ENCODE measurements around the gene ORM1. TPM values are rescaled to one million over a fixed set of nuclear protein-coding genes. Genes with fewer than 3 reads are reported as not detected.

Gene ORM1
- total RNA-seq, 1 experiment from 2014 or later: 27.5 TPM

DNA sequence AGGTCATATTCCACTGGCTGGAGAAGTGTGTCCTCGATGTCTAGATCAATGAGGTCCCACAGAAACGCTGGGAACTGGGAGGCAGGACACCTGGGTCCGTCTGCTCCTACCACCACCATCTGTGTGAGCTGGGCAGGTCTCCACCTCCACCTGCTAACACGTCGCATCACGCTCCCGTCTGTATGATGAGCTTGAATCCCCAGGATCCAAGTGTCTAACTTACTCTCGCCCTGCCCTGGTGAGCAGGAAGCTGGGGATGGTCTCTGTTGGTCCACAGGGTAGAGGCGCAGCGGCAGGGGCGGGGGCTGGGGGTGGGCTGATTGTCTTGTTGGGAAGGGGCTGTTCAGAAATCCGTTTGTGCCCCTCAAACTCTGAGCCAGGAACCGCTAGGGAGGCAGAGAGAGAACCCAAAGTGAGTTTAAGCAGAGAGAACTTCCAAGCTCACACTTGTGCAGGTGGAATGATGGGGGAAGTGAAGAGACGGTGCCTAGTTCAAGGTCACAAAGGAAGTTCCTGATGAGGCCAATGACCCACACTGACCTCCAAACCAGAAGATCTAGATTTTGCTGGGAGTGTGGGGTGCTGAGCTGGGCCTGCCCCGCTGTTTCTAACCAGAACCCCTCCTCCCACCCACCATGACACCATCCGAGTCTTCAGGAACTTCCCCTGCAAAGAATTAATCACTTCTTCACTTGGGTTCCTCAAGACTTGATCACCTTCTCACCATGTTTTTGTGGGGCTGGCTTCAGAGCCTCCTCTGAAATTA lies 27.9 kb downstream of the ORM1 start:
- TF ChIP-seq, protein P1, sequence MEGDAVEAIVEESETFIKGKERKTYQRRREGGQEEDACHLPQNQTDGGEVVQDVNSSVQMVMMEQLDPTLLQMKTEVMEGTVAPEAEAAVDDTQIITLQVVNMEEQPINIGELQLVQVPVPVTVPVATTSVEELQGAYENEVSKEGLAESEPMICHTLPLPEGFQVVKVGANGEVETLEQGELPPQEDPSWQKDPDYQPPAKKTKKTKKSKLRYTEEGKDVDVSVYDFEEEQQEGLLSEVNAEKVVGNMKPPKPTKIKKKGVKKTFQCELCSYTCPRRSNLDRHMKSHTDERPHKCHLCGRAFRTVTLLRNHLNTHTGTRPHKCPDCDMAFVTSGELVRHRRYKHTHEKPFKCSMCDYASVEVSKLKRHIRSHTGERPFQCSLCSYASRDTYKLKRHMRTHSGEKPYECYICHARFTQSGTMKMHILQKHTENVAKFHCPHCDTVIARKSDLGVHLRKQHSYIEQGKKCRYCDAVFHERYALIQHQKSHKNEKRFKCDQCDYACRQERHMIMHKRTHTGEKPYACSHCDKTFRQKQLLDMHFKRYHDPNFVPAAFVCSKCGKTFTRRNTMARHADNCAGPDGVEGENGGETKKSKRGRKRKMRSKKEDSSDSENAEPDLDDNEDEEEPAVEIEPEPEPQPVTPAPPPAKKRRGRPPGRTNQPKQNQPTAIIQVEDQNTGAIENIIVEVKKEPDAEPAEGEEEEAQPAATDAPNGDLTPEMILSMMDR (IDR thresholded peaks at IDR 0.05; ENCODE audit: insufficient read depth in 1 of 2, low read depth in 1 of 2, low read length in 1 of 2, severe bottlenecking in 1 of 2, unreplicated experiment in 1 of 2): no peak
- peaks cover 2% of the 10 kb centered on the region; the same call in 1 of the 2 replicates for H3K36me3 ChIP-seq (ENCODE audit: control insufficient read depth, insufficient read depth, low read length)
- H3K27me3 Mint-ChIP-seq (ENCODE audit: insufficient read depth, unreplicated experiment): no peaks in the 10 kb centered on the region
- H3K4me3 Mint-ChIP-seq (ENCODE audit: unreplicated experiment): no peak overlapping the region
- intact Hi-C loops (cut with micrococcal nuclease; ENCODE audit: unreplicated experiment): no loop called here
- H3K27ac Mint-ChIP-seq (ENCODE audit: unreplicated experiment): no peak overlapping the region
- H3K27me3 ChIP-seq (replicated peaks; ENCODE audit: control insufficient read depth, insufficient read depth, low read length): no peaks in the 10 kb centered on the region
- ChIA-PET CTCF (interaction anchor here (0.7 kb wide), 1 partner anchor 719 kb away, joined by 3 read pairs; no protein-coding TSS in a partner anchor), POLR2A (no interaction called here)
- H3K9me3 Mint-ChIP-seq (ENCODE audit: unreplicated experiment): no peaks in the 10 kb centered on the region
- no peak for DNase-seq
- H3K4me3 ChIP-seq (ENCODE audit: low read depth, low read length): no peak overlapping the region
- H3K4me1 ChIP-seq: peaks cover 17% of the 10 kb centered on the region
- no peaks in the 10 kb centered on the region for H3K9me3 ChIP-seq
- H3K36me3 Mint-ChIP-seq (ENCODE audit: insufficient read depth, unreplicated experiment): peaks cover 38% of the 10 kb centered on the region
- no TSS peak for BruUV-seq (replicated peaks)
- peaks cover 15% of the 10 kb centered on the region for H3K4me1 Mint-ChIP-seq (ENCODE audit: low read depth, unreplicated experiment)

DNA sequence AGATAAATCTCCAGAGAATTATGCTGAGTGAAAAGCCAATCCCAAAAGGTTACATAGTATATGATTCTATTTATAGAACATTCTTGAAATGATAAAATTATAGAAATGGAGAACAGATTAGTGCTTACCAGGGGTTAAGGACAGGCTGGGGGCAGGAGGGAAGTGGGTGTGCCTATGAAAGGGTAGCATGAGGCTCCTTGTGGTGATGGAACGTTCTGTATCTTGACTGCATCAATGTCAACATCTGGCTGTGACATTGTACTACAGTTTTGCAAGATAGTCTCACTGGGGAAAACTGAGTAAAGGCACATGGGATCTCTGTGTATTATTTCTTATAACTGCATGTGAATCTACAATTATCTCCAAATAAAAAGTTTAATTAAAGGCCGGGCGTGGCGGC lies 29.0 kb downstream of the ORM1 start:
- Mint-ChIP-seq H3K27ac (ENCODE audit: unreplicated experiment) (no peak overlapping the region), H3K4me1 (ENCODE audit: low read depth, unreplicated experiment) (peaks cover 15% of the 10 kb centered on the region), H3K9me3 (ENCODE audit: unreplicated experiment) (no peaks in the 10 kb centered on the region), H3K27me3 (ENCODE audit: insufficient read depth, unreplicated experiment) (no peaks in the 10 kb centered on the region), H3K36me3 (ENCODE audit: insufficient read depth, unreplicated experiment) (peaks cover 33% of the 10 kb centered on the region), H3K4me3 (ENCODE audit: unreplicated experiment) (no peak overlapping the region)
- Histone ChIP-seq H3K4me1 (peaks cover 17% of the 10 kb centered on the region), H3K4me3 (ENCODE audit: low read depth, low read length) (no peak overlapping the region), H3K36me3 (ENCODE audit: control insufficient read depth, insufficient read depth, low read length) (peaks cover 2% of the 10 kb centered on the region; the same call in 1 of the 2 replicates), H3K9me3 (no peaks in the 10 kb centered on the region), H3K27me3 (replicated peaks; ENCODE audit: control insufficient read depth, insufficient read depth, low read length) (no peaks in the 10 kb centered on the region)
- ChIA-PET CTCF (interaction anchor here (0.5 kb wide), 1 partner anchor 21 kb away, joined by 4 read pairs; no protein-coding TSS in a partner anchor), POLR2A (no interaction called here)
- no peak for DNase-seq
- no TSS peak for BruUV-seq (replicated peaks)
- intact Hi-C loops (cut with micrococcal nuclease; ENCODE audit: unreplicated experiment): no loop called here
- TF ChIP-seq, protein P1 (IDR thresholded peaks at IDR 0.05; ENCODE audit: insufficient read depth in 1 of 2, low read depth in 1 of 2, low read length in 1 of 2, severe bottlenecking in 1 of 2, unreplicated experiment in 1 of 2): no peak

- DNase-seq: no peak
- Mint-ChIP-seq H3K27ac (ENCODE audit: unreplicated experiment) (no peak overlapping the region), H3K36me3 (ENCODE audit: insufficient read depth, unreplicated experiment) (peaks cover 23% of the 10 kb centered on the region), H3K9me3 (ENCODE audit: unreplicated experiment) (no peaks in the 10 kb centered on the region), H3K4me3 (ENCODE audit: unreplicated experiment) (no peak overlapping the region), H3K27me3 (ENCODE audit: insufficient read depth, unreplicated experiment) (no peaks in the 10 kb centered on the region), H3K4me1 (ENCODE audit: low read depth, unreplicated experiment) (no peaks in the 10 kb centered on the region)
- H3K4me1 ChIP-seq: no peaks in the 10 kb centered on the region
- no TSS peak for BruUV-seq (replicated peaks)
- no peaks in the 10 kb centered on the region for H3K36me3 ChIP-seq (ENCODE audit: control insufficient read depth, insufficient read depth, low read length)
- ChIA-PET CTCF (no interaction called here), POLR2A (no interaction called here)
- no peak overlapping the region for H3K4me3 ChIP-seq (ENCODE audit: low read depth, low read length)
- intact Hi-C loops (cut with micrococcal nuclease; ENCODE audit: unreplicated experiment): no loop called here
- TF ChIP-seq, protein P1 (IDR thresholded peaks at IDR 0.05; ENCODE audit: insufficient read depth in 1 of 2, low read depth in 1 of 2, low read length in 1 of 2, severe bottlenecking in 1 of 2, unreplicated experiment in 1 of 2): no peak
- no peaks in the 10 kb centered on the region for H3K27me3 ChIP-seq (replicated peaks; ENCODE audit: control insufficient read depth, insufficient read depth, low read length)
- no peaks in the 10 kb centered on the region for H3K9me3 ChIP-seq
Measured at GRCh38 chr9:114355821-114356220, 32.9 kb downstream of the ORM1 start.

All from Caco-2 (cell line).